Calu3 (cell line): ENCODE measurements around the gene MAZ. TPM values are rescaled to one million over a fixed set of nuclear protein-coding genes. Genes with fewer than 3 reads are reported as not detected.

Experiments
- BruUV-seq: library from RNA; stranded (reverse); fragments of 400-500 nt; replicated peaks from 2 replicates; lab custom pipeline; 2021; lab: Mats Ljungman, UMichigan
- CTCF ChIA-PET: fragments of 300-600 bp; sonication (Branson Sonifier 250); formaldehyde crosslinking; loops from one replicate; lab custom pipeline; 2022; ENCODE audit warnings: antibody characterized with exemption; lab: Charles Lee
- DNase-seq: peaks from one replicate; pipeline ENCODE4 v3.0.0; 2022
- H3K27ac Mint-ChIP-seq: one replicate; pipeline ENCODE4 v1.8.0; 2022; ENCODE audit warnings: mixed read lengths; ENCODE audit not compliant: unreplicated experiment
- H3K27me3 Mint-ChIP-seq: one replicate; pipeline ENCODE4 v1.8.0; 2022; ENCODE audit warnings: mixed read lengths; ENCODE audit not compliant: unreplicated experiment
- H3K36me3 Mint-ChIP-seq: one replicate; pipeline ENCODE4 v1.8.0; 2022; ENCODE audit warnings: mild to moderate bottlenecking, moderate library complexity, mixed read lengths; ENCODE audit not compliant: insufficient read depth, unreplicated experiment
- H3K4me1 Mint-ChIP-seq: one replicate; pipeline ENCODE4 v1.8.0; 2022; ENCODE audit warnings: mild to moderate bottlenecking, low read depth, mixed read lengths; ENCODE audit not compliant: unreplicated experiment
- H3K4me3 Mint-ChIP-seq: one replicate; pipeline ENCODE4 v1.8.0; 2022; ENCODE audit warnings: mild to moderate bottlenecking, low read depth, moderate library complexity, mixed read lengths; ENCODE audit not compliant: unreplicated experiment
- H3K9me3 Mint-ChIP-seq: one replicate; pipeline ENCODE4 v1.8.0; 2022; ENCODE audit warnings: low read depth, mixed read lengths; ENCODE audit not compliant: unreplicated experiment
- intact Hi-C: fragments of 100-400 bp; cut with micrococcal nuclease; formaldehyde crosslinking; loops from one replicate; pipeline ENCODE4 v1.10.0; 2022; ENCODE audit not compliant: unreplicated experiment
- total RNA-seq: library from RNA; stranded (reverse); gene quantifications from 2 replicates; pipeline ENCODE4 v1.2.3, GENCODE V29; 2022
- TF ChIP-seq, protein P1 (sequence below): fragments of 200-600 bp; IDR thresholded peaks from one replicate; pipeline ENCODE4 v1.8.0; 2022; ENCODE audit warnings: antibody characterized with exemption; ENCODE audit not compliant: unreplicated experiment

The MAZ gene
- total RNA-seq, 1 experiment from 2014 or later, result 257 TPM

DNA sequence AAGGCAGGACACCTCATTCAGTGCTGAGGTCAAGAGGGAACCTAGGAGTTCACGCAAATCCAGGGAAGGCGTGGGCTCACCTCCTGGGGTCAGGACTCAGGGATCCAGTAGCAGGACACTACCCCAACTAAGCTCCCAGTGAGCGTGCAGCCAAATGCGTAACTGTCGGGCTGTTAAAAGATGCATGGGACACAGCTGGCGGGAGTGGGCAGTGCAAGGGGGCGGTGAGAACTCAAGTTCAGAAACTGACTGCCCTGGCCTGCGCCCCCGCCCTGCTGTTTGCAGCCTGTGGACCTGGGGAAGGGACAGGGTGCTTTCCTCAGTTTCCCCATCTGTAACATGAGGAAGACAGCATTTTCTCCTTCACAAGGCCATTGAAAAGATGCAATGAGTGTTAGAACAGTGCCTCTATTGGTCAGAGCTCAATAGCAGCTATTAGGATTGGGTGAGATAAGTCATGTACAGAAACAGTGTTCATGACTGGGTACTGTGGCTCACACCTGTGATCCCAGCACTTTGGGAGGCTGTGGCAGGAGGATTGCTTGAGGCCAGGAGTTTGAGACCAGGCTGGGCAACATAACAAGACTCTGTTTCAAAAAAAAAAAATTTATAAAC lies 36.5 kb downstream of the MAZ start:
- intact Hi-C loops, result no loop called here
- H3K27ac Mint-ChIP-seq, result no peak overlapping the region
- DNase-seq, result no peak
- BruUV-seq, result no TSS peak
- H3K36me3 Mint-ChIP-seq, result peaks cover 70% of the 10 kb centered on the region
- H3K9me3 Mint-ChIP-seq, result no peaks in the 10 kb centered on the region
- H3K4me3 Mint-ChIP-seq, result no peak overlapping the region
- TF ChIP-seq, protein P1, sequence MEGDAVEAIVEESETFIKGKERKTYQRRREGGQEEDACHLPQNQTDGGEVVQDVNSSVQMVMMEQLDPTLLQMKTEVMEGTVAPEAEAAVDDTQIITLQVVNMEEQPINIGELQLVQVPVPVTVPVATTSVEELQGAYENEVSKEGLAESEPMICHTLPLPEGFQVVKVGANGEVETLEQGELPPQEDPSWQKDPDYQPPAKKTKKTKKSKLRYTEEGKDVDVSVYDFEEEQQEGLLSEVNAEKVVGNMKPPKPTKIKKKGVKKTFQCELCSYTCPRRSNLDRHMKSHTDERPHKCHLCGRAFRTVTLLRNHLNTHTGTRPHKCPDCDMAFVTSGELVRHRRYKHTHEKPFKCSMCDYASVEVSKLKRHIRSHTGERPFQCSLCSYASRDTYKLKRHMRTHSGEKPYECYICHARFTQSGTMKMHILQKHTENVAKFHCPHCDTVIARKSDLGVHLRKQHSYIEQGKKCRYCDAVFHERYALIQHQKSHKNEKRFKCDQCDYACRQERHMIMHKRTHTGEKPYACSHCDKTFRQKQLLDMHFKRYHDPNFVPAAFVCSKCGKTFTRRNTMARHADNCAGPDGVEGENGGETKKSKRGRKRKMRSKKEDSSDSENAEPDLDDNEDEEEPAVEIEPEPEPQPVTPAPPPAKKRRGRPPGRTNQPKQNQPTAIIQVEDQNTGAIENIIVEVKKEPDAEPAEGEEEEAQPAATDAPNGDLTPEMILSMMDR, result no peak
- H3K4me1 Mint-ChIP-seq, result no peaks in the 10 kb centered on the region
- H3K27me3 Mint-ChIP-seq, result no peaks in the 10 kb centered on the region
- CTCF ChIA-PET, result no interaction called here

DNA sequence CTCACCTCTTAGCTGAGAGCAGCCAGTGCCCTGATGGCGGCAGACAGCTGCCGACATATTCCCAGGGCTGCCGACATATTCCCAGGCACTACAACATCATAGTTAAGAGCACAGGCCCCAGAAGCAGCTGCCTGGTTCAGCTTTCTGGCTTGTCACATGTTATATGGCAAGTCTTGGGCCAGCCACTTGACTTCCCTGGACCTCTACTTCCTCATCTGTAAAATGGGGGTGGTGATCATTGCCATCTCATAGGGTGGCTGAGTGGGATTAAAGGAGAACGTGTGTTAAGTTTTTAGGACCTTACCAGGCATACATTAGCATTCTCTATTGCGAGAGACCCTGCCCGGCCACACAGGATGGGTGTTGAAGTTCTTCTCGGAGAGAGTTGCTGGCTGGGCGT lies 37.6 kb downstream of the MAZ start:
- DNase-seq, result no peak
- CTCF ChIA-PET, result no interaction called here
- H3K4me3 Mint-ChIP-seq, result no peak overlapping the region
- H3K4me1 Mint-ChIP-seq, result no peaks in the 10 kb centered on the region
- TF ChIP-seq, protein P1, result no peak
- no peak overlapping the region for H3K27ac Mint-ChIP-seq
- H3K27me3 Mint-ChIP-seq, result no peaks in the 10 kb centered on the region
- H3K9me3 Mint-ChIP-seq, result no peaks in the 10 kb centered on the region
- peaks cover 72% of the 10 kb centered on the region for H3K36me3 Mint-ChIP-seq
- no TSS peak for BruUV-seq
- intact Hi-C loops, result no loop called here

DNA sequence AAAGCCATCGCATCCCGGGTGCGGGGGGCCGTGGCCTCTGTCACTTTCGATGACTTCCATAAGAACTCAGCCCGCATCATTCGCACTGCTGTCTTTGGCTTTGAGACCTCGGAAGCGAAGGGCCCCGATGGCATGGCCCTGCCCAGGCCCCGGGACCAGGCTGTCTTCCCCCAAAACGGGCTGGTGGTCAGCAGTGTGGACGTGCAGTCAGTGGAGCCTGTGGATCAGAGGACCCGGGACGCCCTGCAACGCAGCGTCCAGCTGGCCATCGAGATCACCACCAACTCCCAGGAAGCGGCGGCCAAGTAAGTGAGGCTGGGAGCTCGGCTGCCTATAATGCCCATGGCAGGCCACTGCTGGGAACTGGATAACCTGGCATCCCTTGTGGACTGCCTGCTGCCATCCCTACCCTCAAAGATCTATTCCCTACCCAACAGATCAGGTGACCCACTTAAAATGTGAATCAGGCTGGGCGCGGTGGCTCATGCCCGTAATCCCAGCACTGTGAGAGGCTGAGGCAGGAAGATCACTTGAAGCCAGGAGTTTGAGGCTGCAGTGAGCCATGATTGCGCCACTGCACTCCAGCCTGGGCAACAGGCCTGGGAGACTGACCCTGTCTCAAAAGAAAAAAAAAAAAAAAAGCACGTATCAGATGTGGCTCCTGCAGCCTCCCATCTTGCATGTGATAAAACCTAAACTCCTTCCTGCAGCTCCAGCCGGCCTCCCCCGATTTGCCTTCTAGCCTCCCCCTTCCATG lies 38.4 kb downstream of the MAZ start:
- no peaks in the 10 kb centered on the region for H3K4me1 Mint-ChIP-seq
- peaks cover 64% of the 10 kb centered on the region for H3K36me3 Mint-ChIP-seq
- H3K27me3 Mint-ChIP-seq, result no peaks in the 10 kb centered on the region
- TF ChIP-seq, protein P1, result no peak
- no peak overlapping the region for H3K27ac Mint-ChIP-seq
- H3K9me3 Mint-ChIP-seq, result no peaks in the 10 kb centered on the region
- DNase-seq, result no peak
- intact Hi-C loops, result no loop called here
- CTCF ChIA-PET, result interaction anchor here (0.6 to 0.7 kb wide), 2 partner anchors 9 to 509 kb away, joined by 3 to 4 read pairs; no protein-coding TSS in a partner anchor
- no peak overlapping the region for H3K4me3 Mint-ChIP-seq
- BruUV-seq, result no TSS peak

DNA sequence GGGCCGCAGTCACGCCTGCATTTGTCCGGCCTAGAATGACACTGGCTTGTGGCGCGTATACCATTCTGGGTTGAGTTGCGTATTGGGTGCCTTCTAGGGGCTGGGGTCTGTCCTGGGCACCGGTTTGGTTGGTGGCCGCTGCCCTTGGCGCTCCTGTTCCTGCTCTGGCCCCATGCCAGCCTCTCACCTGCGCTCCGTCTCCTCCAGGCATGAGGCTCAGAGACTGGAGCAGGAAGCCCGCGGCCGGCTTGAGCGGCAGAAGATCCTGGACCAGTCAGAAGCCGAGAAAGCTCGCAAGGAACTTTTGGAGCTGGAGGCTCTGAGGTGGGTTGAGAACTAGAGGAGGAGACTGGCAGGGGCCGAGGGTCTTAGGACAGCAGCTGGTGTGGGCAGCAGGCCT lies 39.3 kb downstream of the MAZ start:
- H3K4me1 Mint-ChIP-seq, result no peaks in the 10 kb centered on the region
- peaks cover 63% of the 10 kb centered on the region for H3K36me3 Mint-ChIP-seq
- H3K27me3 Mint-ChIP-seq, result no peaks in the 10 kb centered on the region
- CTCF ChIA-PET, result interaction anchor here (0.7 kb wide), 1 partner anchor 508 kb away, joined by 3 read pairs; no protein-coding TSS in a partner anchor
- no peak for DNase-seq
- TF ChIP-seq, protein P1, result no peak
- BruUV-seq, result no TSS peak
- H3K4me3 Mint-ChIP-seq, result no peak overlapping the region
- H3K27ac Mint-ChIP-seq, result no peak overlapping the region
- H3K9me3 Mint-ChIP-seq, result no peaks in the 10 kb centered on the region
- intact Hi-C loops, result no loop called here
